K562 (cell line): Measurements from ENCODE around the gene ANGEL2. TPM values are rescaled to one million over a fixed set of nuclear protein-coding genes. Genes with fewer than 3 reads are reported as not detected.

Experiments used
- ATF3 ChIP-seq, 2 experiments: fragments of 450-650 bp in 1 of 2; sonication (generic) in 1 of 2; formaldehyde crosslinking in 1 of 2; IDR thresholded peaks in 1 of 2; conservative IDR thresholded peaks in 1 of 2; 2 replicates each; pipeline versions ENCODE4 v1.6.1 to v1.8.1; 2016 to 2023; ENCODE audit warnings: mild to moderate bottlenecking in 2 of 2, moderate library complexity in 2 of 2, inconsistent platforms in 1 of 2, missing genetic modification reagents in 1 of 2
- BRD9 ChIP-seq: fragments of 450-650 bp; IDR thresholded peaks from 2 replicates; pipeline ENCODE4 v1.6.1; 2018; ENCODE audit warnings: low read depth; ENCODE audit not compliant: partially characterized antibody
- CEBPB ChIP-seq: fragments of 450-650 bp; IDR thresholded peaks from 2 replicates; pipeline ENCODE4 v1.6.1; 2016; ENCODE audit warnings: missing genetic modification characterization, missing compliant biosample characterization
- FOXP4 ChIP-seq: sonication (generic); formaldehyde crosslinking; IDR thresholded peaks from 2 replicates; pipeline ENCODE4 v1.8.0; 2022; ENCODE audit warnings: mild to moderate bottlenecking, missing genetic modification reagents, borderline replicate concordance
- GATA2 ChIP-seq: sonication (generic); formaldehyde crosslinking; IDR thresholded peaks from 2 replicates; pipeline ENCODE4 v1.4.0; 2020; ENCODE audit warnings: mild to moderate bottlenecking, missing genetic modification reagents
- MAFK ChIP-seq: IDR thresholded peaks from 2 replicates; pipeline ENCODE4 v1.6.1; 2011; ENCODE audit warnings: low read length, improper control_type of control experiment
- MBD1 ChIP-seq: fragments of 250-450 bp; sonication (Bioruptor Pico); IDR thresholded peaks from 2 replicates; pipeline ENCODE4 v1.8.0; 2022; ENCODE audit warnings: inconsistent platforms
- MCM5 ChIP-seq: fragments of 450-650 bp; IDR thresholded peaks from 2 replicates; pipeline ENCODE4 v1.6.1; 2016; ENCODE audit warnings: low read depth
- NR2C1 ChIP-seq, 2 experiments: fragments of 450-650 bp; IDR thresholded peaks; 2 replicates each; pipeline ENCODE4 v1.6.1; 2017; ENCODE audit warnings: mild to moderate bottlenecking in 2 of 2, antibody characterized with exemption in 1 of 2, inconsistent platforms in 1 of 2, missing compliant biosample characterization in 1 of 2, missing genetic modification characterization in 1 of 2
- NRF1 ChIP-seq, 2 experiments: fragments of 450-650 bp; IDR thresholded peaks in 1 of 2; conservative IDR thresholded peaks in 1 of 2; 2 replicates each; pipeline ENCODE4 v1.6.1; 2014; ENCODE audit warnings: mild to moderate bottlenecking in 2 of 2
- SMAD4 ChIP-seq: fragments of 250-450 bp; sonication (Bioruptor Pico); conservative IDR thresholded peaks from 2 replicates; pipeline ENCODE4 v1.8.0; 2021; ENCODE audit warnings: inconsistent platforms, mild to moderate bottlenecking, moderate library complexity
- TCF7L2 ChIP-seq: fragments of 150-350 bp; IDR thresholded peaks from 2 replicates; pipeline ENCODE4 v1.6.1; 2016; ENCODE audit warnings: low read depth, mild to moderate bottlenecking, low read length, moderate library complexity
- TEAD2 ChIP-seq: fragments of 450-650 bp; IDR thresholded peaks from 2 replicates; pipeline ENCODE4 v1.6.1; 2016; ENCODE audit warnings: missing genetic modification characterization, control low read depth, missing compliant biosample characterization
- USF2 ChIP-seq: sonication (generic); formaldehyde crosslinking; IDR thresholded peaks from 2 replicates; pipeline ENCODE4 v1.5.0; 2020; ENCODE audit warnings: missing genetic modification reagents
- ZBTB17 ChIP-seq: fragments of 450-650 bp; formaldehyde crosslinking; IDR thresholded peaks from 2 replicates; pipeline ENCODE4 v1.4.0; 2020; ENCODE audit warnings: mild to moderate bottlenecking
- ZEB2 ChIP-seq: fragments of 450-650 bp; IDR thresholded peaks from 2 replicates; pipeline ENCODE4 v1.6.1; 2016
- ZNF24 ChIP-seq: fragments of 450-650 bp; IDR thresholded peaks from 2 replicates; pipeline ENCODE4 v1.6.1; 2016
- ZNF354B ChIP-seq: fragments of 250-450 bp; sonication (Bioruptor Pico); IDR thresholded peaks from 2 replicates; pipeline ENCODE4 v1.4.0; 2020
- ZNF589 ChIP-seq: fragments of 200-800 bp; sonication (Bioruptor generic); IDR thresholded peaks from 2 replicates; pipeline ENCODE4 v1.6.1; 2016; ENCODE audit warnings: low read depth, missing genetic modification characterization, missing compliant biosample characterization
- ZNF592 ChIP-seq: fragments of 450-650 bp; IDR thresholded peaks from 2 replicates; pipeline ENCODE4 v1.6.1; 2017; ENCODE audit warnings: antibody characterized with exemption, mild to moderate bottlenecking
- polyA plus RNA-seq, 8 experiments: library from polyadenylated mRNA; depleted of rRNA in 4 of 8; stranded (reverse) in 5 of 8; unstranded in 3 of 8; fragments of >200 nt; fragmentation: Nextera tagmentation in 2 of 8; fragmentation: Illumina TruSeq in 1 of 8; extraction: Ambion mirVana in 2 of 8; extraction: Trizol in 1 of 8; gene quantifications; 2 replicates each; pipeline versions ENCODE4 v1.2.1 to v1.2.3, GENCODE V29; 2011 to 2014; ENCODE audit warnings: inconsistent platforms in 1 of 8, missing spikeins in 1 of 8
- total RNA-seq, 7 experiments: library from RNA; depleted of rRNA in 6 of 7; stranded (reverse); fragments of >200 nt in 6 of 7; fragmentation: Illumina TruSeq in 2 of 7; extraction: Trizol in 2 of 7; gene quantifications; 2 replicates each; pipeline versions ENCODE4 v1.2.1 to v1.2.3, GENCODE V29; 2011 to 2021; ENCODE audit warnings: low replicate concordance in 1 of 7

ANGEL2 gene
- total and polyA plus RNA-seq, 9 of the 15 experiments (the other 6 are each of a cell fraction or from before 2014, with no cell fraction given) = 6.8 to 34.6 (median 26.2) TPM

GRCh38 chr1:213049232-213049631, 33.6 kb upstream of the ANGEL2 start (continued):
- TF ChIP-seq TEAD2 (no peak), MAFK (peak; percentile 95), GATA2 (CRISPR knock-in tag) (no peak), TCF7L2 (no peak), SMAD4 (no peak), ATF3 (IDR thresholded peaks at IDR 0.05) (peak; percentile 100), ATF3 (CRISPR knock-in tag; conservative IDR thresholded peaks at IDR 0.05) (peak; percentile 83; the same call in 1 of the 2 replicates), ZNF354B (CRISPR knock-in tag) (no peak), MCM5 (no peak), NRF1 (conservative IDR thresholded peaks at IDR 0.05 in 1 of 2, IDR thresholded peaks at IDR 0.05 in 1 of 2) (no peak), FOXP4 (no peak), ZBTB17 (no peak), ZNF589 (CRISPR knock-in tag) (no peak), ZNF24 (0 out of 2 replicates have a peak, but pooled peaks have one; percentile 9), ZEB2 (peak; percentile 26; the same call in 1 of the 2 replicates), CEBPB (peak; percentile 97), NR2C1 (IDR thresholded peaks at IDR 0.05) (0 out of 2 replicates have a peak, but pooled peaks have one; percentile 15), NR2C1 (tag; IDR thresholded peaks at IDR 0.05) (0 out of 2 replicates have a peak, but pooled peaks have one; percentile 30), USF2 (CRISPR knock-in tag) (no peak), ZNF592 (peak; percentile 93), MBD1 (no peak), BRD9 (peak; percentile 86)
